WTC11 (cell line): ENCODE measurements around the gene CDC42EP4.

Source experiments
- CTCF ChIP-seq: fragments of 200-600 bp; IDR thresholded peaks from 2 replicates; pipeline ENCODE4 v1.8.0; 2022; ENCODE audit warnings: antibody characterized with exemption
- E2F4 ChIP-seq: sonication (generic); formaldehyde crosslinking; IDR thresholded peaks from 2 replicates; pipeline ENCODE4 v1.8.1; 2022; ENCODE audit warnings: low read depth, mild to moderate bottlenecking, moderate library complexity, missing genetic modification reagents, borderline replicate concordance
- E2F5 ChIP-seq: sonication (generic); formaldehyde crosslinking; IDR thresholded peaks from 2 replicates; pipeline ENCODE4 v1.8.1; 2022; ENCODE audit warnings: mild to moderate bottlenecking, moderate library complexity, missing genetic modification reagents
- ELF4 ChIP-seq: sonication (generic); formaldehyde crosslinking; IDR thresholded peaks from 2 replicates; pipeline ENCODE4 v1.8.1; 2022; ENCODE audit warnings: low read depth, mild to moderate bottlenecking, moderate library complexity, missing genetic modification reagents
- FOXP1 ChIP-seq: sonication (generic); formaldehyde crosslinking; IDR thresholded peaks from 2 replicates; pipeline ENCODE4 v1.8.0; 2022; ENCODE audit warnings: missing genetic modification reagents, mild to moderate bottlenecking, moderate library complexity, borderline replicate concordance
- GABPB1 ChIP-seq: sonication (generic); formaldehyde crosslinking; IDR thresholded peaks from 2 replicates; pipeline ENCODE4 v1.8.1; 2023; ENCODE audit warnings: mild to moderate bottlenecking, missing genetic modification reagents
- MAX ChIP-seq: sonication (generic); formaldehyde crosslinking; IDR thresholded peaks from 2 replicates; pipeline ENCODE4 v1.8.0; 2022; ENCODE audit warnings: mild to moderate bottlenecking, missing genetic modification reagents
- NR3C1 ChIP-seq: sonication (generic); formaldehyde crosslinking; conservative IDR thresholded peaks from 2 replicates; pipeline ENCODE4 v1.8.1; 2023; ENCODE audit warnings: low read depth, mild to moderate bottlenecking, missing genetic modification reagents
- TCF7 ChIP-seq: sonication (generic); formaldehyde crosslinking; IDR thresholded peaks from 2 replicates; pipeline ENCODE4 v1.8.0; 2022; ENCODE audit warnings: mild to moderate bottlenecking, low read depth, missing genetic modification reagents, moderate library complexity
- ZBTB21 ChIP-seq: sonication (generic); formaldehyde crosslinking; IDR thresholded peaks from 2 replicates; pipeline ENCODE4 v1.8.1; 2023; ENCODE audit warnings: mild to moderate bottlenecking, missing genetic modification reagents, borderline replicate concordance
- ZNF219 ChIP-seq: sonication (generic); formaldehyde crosslinking; IDR thresholded peaks from 2 replicates; pipeline ENCODE4 v1.8.0; 2023; ENCODE audit warnings: missing genetic modification reagents, mild to moderate bottlenecking, borderline replicate concordance

GRCh38 chr17:73327676-73328075 lies 15.9 kb upstream of the CDC42EP4 start:
- TF ChIP-seq MAX (CRISPR knock-in tag): no peak
- TF ChIP-seq ZBTB21 (CRISPR knock-in tag): no peak
- no peak for TF ChIP-seq CTCF
- no peak for TF ChIP-seq FOXP1 (CRISPR knock-in tag)
- TF ChIP-seq GABPB1 (CRISPR knock-in tag): no peak
- TF ChIP-seq E2F5 (CRISPR knock-in tag): no peak
- no peak for TF ChIP-seq NR3C1 (CRISPR knock-in tag)
- TF ChIP-seq TCF7 (CRISPR knock-in tag): no peak
- no peak for TF ChIP-seq E2F4 (CRISPR knock-in tag)
- TF ChIP-seq ZNF219: no peak
- TF ChIP-seq ELF4: no peak
